ENCODE results near the gene LRP1B. TPM values are rescaled to one million over a fixed set of nuclear protein-coding genes. Genes with fewer than 3 reads are reported as not detected.

Gene LRP1B
- polyA plus RNA-seq, 1 of the 3 experiments (the other 2 are of a cell fraction), result 0.28 TPM

DNA sequence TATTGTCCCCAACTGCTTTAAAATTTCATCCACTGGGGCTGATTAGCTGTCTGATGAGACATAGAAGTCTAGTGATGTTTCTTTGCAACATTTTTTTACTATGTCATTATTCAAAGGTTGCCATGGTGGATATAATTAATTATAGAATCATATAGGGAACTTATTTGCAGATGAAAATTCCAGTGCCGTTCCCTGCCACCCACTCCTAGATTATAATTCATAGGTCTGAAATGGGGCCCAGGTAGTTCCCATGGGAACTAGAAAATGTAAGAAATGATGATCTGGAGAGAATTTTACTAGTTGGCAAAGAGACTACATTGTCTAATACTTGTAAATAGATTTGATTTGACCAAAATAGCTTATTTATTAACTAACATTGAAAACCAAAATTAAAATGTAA is 1854.2 kb downstream of the LRP1B start:
- TF ChIP-seq RFX5 (IDR thresholded peaks at IDR 0.05; ENCODE audit: low read length), result no peak
- no peak for TF ChIP-seq RAD21 (IDR thresholded peaks at IDR 0.05; ENCODE audit: low read length)
- no peak for TF ChIP-seq FOSL2 (IDR thresholded peaks at IDR 0.05; ENCODE audit: borderline replicate concordance, low read depth)
- Histone ChIP-seq H3K27me3 (ENCODE audit: insufficient read depth) (no peaks in the 10 kb centered on the region), H3K4me3 (ENCODE audit: low read depth in 2 of 2, low read length in 1 of 2) (no peak overlapping the region), H3K79me2 (ENCODE audit: insufficient read depth) (no peaks in the 10 kb centered on the region), H3F3A (replicated peaks; ENCODE audit: insufficient read depth) (no peaks in the 10 kb centered on the region), H3K9me2 (no peaks in the 10 kb centered on the region), H3K27ac (ENCODE audit: low read depth in 2 of 2, low read length in 1 of 2) (no peak overlapping the region), H4K20me1 (ENCODE audit: insufficient read depth) (no peaks in the 10 kb centered on the region), H3K9ac (no peak overlapping the region), H3K9me3 (no peaks in the 10 kb centered on the region), H3K36me3 (replicated peaks in 1 of 2; ENCODE audit: control insufficient read depth in 1 of 2, insufficient read depth in 2 of 2, low read length in 1 of 2) (no peaks in the 10 kb centered on the region), H3K4me1 (ENCODE audit: control insufficient read depth in 1 of 2, insufficient read depth in 2 of 2, low read depth in 1 of 2, low read length in 1 of 2) (no peaks in the 10 kb centered on the region), H3K4me2 (no peak overlapping the region), H2AFZ (ENCODE audit: low read depth) (no peak overlapping the region)
- CTCF ChIA-PET, result no interaction called here
- no peak for DNase-seq
- POLR2A ChIA-PET, result no interaction called here
- whole genome bisulfite sequencing (ENCODE audit: low lambda C conversion rate), result 86% methylated on average over 1 of the region's 1 CpG

DNA sequence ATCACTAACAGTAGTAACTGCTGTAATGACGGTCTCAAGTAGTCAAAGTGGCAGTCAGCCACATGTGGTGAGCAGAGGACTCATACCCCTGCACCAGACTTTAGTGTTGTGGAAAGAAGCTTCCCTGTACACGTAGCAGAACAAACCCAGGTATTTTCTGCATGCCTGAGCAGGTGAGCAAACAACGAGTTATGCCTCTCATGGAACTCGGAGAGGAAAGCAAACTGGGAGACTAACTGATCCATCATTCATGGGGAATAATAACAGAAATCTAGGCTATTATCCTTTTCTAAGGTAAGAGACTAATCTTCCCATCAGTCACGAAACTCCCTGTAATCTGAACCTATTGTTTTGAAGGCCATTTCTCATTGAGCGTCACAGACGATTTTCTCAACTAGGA is 1855.4 kb downstream of the LRP1B start:
- Histone ChIP-seq H3K9me3 (no peaks in the 10 kb centered on the region), H3K4me3 (ENCODE audit: low read depth in 2 of 2, low read length in 1 of 2) (no peak overlapping the region), H3K4me1 (ENCODE audit: control insufficient read depth in 1 of 2, insufficient read depth in 2 of 2, low read depth in 1 of 2, low read length in 1 of 2) (no peaks in the 10 kb centered on the region), H3K9ac (no peak overlapping the region), H3K27me3 (ENCODE audit: insufficient read depth) (no peaks in the 10 kb centered on the region), H3K79me2 (ENCODE audit: insufficient read depth) (no peaks in the 10 kb centered on the region), H4K20me1 (ENCODE audit: insufficient read depth) (no peaks in the 10 kb centered on the region), H2AFZ (ENCODE audit: low read depth) (no peak overlapping the region), H3K9me2 (no peaks in the 10 kb centered on the region), H3K4me2 (no peak overlapping the region), H3K27ac (ENCODE audit: low read depth in 2 of 2, low read length in 1 of 2) (no peak overlapping the region), H3K36me3 (replicated peaks in 1 of 2; ENCODE audit: control insufficient read depth in 1 of 2, insufficient read depth in 2 of 2, low read length in 1 of 2) (no peaks in the 10 kb centered on the region), H3F3A (replicated peaks; ENCODE audit: insufficient read depth) (no peaks in the 10 kb centered on the region)
- CTCF ChIA-PET, result no interaction called here
- TF ChIP-seq RAD21 (IDR thresholded peaks at IDR 0.05; ENCODE audit: low read length) (no peak), NFIC (IDR thresholded peaks at IDR 0.05; ENCODE audit: borderline replicate concordance) (no peak), YY1 (IDR thresholded peaks at IDR 0.05; ENCODE audit: low read depth) (no peak), JUND (IDR thresholded peaks at IDR 0.05) (no peak), FOXJ3 (CRISPR knock-in tag; IDR thresholded peaks at IDR 0.05) (no peak), POLR2AphosphoS5 (IDR thresholded peaks at IDR 0.05; ENCODE audit: low read depth, low read length) (no peak), MEF2A (IDR thresholded peaks at IDR 0.05; ENCODE audit: borderline replicate concordance, low read depth) (no peak), MXI1 (IDR thresholded peaks at IDR 0.05; ENCODE audit: low read depth, low read length) (no peak), FOXM1 (IDR thresholded peaks at IDR 0.05; ENCODE audit: low read depth) (no peak)
- TF ChIP-seq, protein P1, sequence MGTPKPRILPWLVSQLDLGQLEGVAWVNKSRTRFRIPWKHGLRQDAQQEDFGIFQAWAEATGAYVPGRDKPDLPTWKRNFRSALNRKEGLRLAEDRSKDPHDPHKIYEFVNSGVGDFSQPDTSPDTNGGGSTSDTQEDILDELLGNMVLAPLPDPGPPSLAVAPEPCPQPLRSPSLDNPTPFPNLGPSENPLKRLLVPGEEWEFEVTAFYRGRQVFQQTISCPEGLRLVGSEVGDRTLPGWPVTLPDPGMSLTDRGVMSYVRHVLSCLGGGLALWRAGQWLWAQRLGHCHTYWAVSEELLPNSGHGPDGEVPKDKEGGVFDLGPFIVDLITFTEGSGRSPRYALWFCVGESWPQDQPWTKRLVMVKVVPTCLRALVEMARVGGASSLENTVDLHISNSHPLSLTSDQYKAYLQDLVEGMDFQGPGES (IDR thresholded peaks at IDR 0.05; ENCODE audit: low read depth, low read length), result no peak
- TF ChIP-seq, protein P2, sequence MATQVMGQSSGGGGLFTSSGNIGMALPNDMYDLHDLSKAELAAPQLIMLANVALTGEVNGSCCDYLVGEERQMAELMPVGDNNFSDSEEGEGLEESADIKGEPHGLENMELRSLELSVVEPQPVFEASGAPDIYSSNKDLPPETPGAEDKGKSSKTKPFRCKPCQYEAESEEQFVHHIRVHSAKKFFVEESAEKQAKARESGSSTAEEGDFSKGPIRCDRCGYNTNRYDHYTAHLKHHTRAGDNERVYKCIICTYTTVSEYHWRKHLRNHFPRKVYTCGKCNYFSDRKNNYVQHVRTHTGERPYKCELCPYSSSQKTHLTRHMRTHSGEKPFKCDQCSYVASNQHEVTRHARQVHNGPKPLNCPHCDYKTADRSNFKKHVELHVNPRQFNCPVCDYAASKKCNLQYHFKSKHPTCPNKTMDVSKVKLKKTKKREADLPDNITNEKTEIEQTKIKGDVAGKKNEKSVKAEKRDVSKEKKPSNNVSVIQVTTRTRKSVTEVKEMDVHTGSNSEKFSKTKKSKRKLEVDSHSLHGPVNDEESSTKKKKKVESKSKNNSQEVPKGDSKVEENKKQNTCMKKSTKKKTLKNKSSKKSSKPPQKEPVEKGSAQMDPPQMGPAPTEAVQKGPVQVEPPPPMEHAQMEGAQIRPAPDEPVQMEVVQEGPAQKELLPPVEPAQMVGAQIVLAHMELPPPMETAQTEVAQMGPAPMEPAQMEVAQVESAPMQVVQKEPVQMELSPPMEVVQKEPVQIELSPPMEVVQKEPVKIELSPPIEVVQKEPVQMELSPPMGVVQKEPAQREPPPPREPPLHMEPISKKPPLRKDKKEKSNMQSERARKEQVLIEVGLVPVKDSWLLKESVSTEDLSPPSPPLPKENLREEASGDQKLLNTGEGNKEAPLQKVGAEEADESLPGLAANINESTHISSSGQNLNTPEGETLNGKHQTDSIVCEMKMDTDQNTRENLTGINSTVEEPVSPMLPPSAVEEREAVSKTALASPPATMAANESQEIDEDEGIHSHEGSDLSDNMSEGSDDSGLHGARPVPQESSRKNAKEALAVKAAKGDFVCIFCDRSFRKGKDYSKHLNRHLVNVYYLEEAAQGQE (IDR thresholded peaks at IDR 0.05; ENCODE audit: low read depth, low read length), result no peak
- POLR2A ChIA-PET, result no interaction called here
- WGBS (ENCODE audit: low lambda C conversion rate), result 72% methylated on average over 7 of the region's 7 CpGs
- DNase-seq, result no peak
